Measurements from ENCODE around the gene ARMC9. TPM values are rescaled to one million over a fixed set of nuclear protein-coding genes. Genes with fewer than 3 reads are reported as not detected.

Gene ARMC9
- total RNA-seq, 1 experiment from 2014 or later, result 16.4 TPM

GRCh38 chr2:231204146-231204545, 5.7 kb downstream of the ARMC9 start:
- CTCF ChIA-PET, result no interaction called here
- H4K20me1 ChIP-seq (ENCODE audit: insufficient read depth), result no peaks in the 10 kb centered on the region; the same call in 1 of the 2 replicates

GRCh38 chr2:231204581-231204980, 6.2 kb downstream of the ARMC9 start:
- no peaks in the 10 kb centered on the region for H3K9me2 ChIP-seq (ENCODE audit: insufficient read depth)
- H3K27ac ChIP-seq (ENCODE audit: low read depth, low read length), result no peak overlapping the region
- H3K9ac ChIP-seq (ENCODE audit: low read length), result no peak overlapping the region
- no peak overlapping the region for H2AFZ ChIP-seq (ENCODE audit: low read depth, low read length, poor library complexity, severe bottlenecking)
- no TSS peak for BruUV-seq (replicated peaks)
- ChIA-PET POLR2A (no interaction called here), CTCF (no interaction called here), RAD21 (ENCODE audit: low non-redundant PET in 1 of 2, low total read pairs in 2 of 2, uncharacterized antibody in 2 of 2, unreplicated experiment in 2 of 2) (no interaction called here)
- H4K20me1 ChIP-seq (ENCODE audit: insufficient read depth), result no peaks in the 10 kb centered on the region; the same call in 1 of the 2 replicates
- ATAC-seq, result no peak
- H3K79me2 ChIP-seq (ENCODE audit: insufficient read depth, low read length), result no peaks in the 10 kb centered on the region
- no peaks in the 10 kb centered on the region for H3K36me3 ChIP-seq (ENCODE audit: control insufficient read depth in 1 of 2, insufficient read depth in 2 of 2, low read length in 2 of 2)
- DNase-seq (ENCODE audit: low read depth, low spot score), result no peak
- no peaks in the 10 kb centered on the region for H3K9me3 ChIP-seq (ENCODE audit: control insufficient read depth in 1 of 2, insufficient read depth in 1 of 2, low read depth in 1 of 2, low read length in 2 of 2)
- TF ChIP-seq JUND (IDR thresholded peaks at IDR 0.05) (no peak), ELF1 (IDR thresholded peaks at IDR 0.05; ENCODE audit: borderline replicate concordance, low read depth) (no peak), ZBTB33 (IDR thresholded peaks at IDR 0.05; ENCODE audit: extremely low read depth, insufficient replicate concordance, low read length) (no peak), POLR2A (IDR thresholded peaks at IDR 0.05; ENCODE audit: borderline replicate concordance, extremely low read depth, insufficient read depth, insufficient read length) (no peak), EZH2 (IDR thresholded peaks at IDR 0.05) (no peak), RAD21 (IDR thresholded peaks at IDR 0.05; ENCODE audit: low read depth) (no peak), EGR1 (IDR thresholded peaks at IDR 0.05; ENCODE audit: low read depth) (no peak), ZNF274 (IDR thresholded peaks at IDR 0.05; ENCODE audit: low read depth, low read length) (no peak), SP1 (IDR thresholded peaks at IDR 0.05; ENCODE audit: low read depth) (no peak), POLR2AphosphoS5 (IDR thresholded peaks at IDR 0.05; ENCODE audit: low read depth, low read length) (no peak), SIN3A (IDR thresholded peaks at IDR 0.05; ENCODE audit: low read depth) (no peak)
- no peak overlapping the region for H3K4me2 ChIP-seq (ENCODE audit: low read length)
- intact Hi-C loops (cut with micrococcal nuclease), result no loop called here
- no peak overlapping the region for H3K4me3 ChIP-seq (replicated peaks in 1 of 2; ENCODE audit: low read depth in 1 of 2, low read length in 2 of 2)
- peaks cover 0 to 6% of the 10 kb centered on the region in 2 experiments; a peak in 1 of 4 replicates for H3K4me1 ChIP-seq (ENCODE audit: control insufficient read depth in 1 of 2, insufficient read depth in 2 of 2, low read length in 2 of 2)
- H3K27me3 ChIP-seq (ENCODE audit: insufficient read depth, low read length), result no peaks in the 10 kb centered on the region

More at GRCh38 chr2:231204146-231204545, 5.7 kb downstream of the ARMC9 start:
- ATAC-seq (no peak), DNase-seq (ENCODE audit: low read depth, low spot score) (no peak)
- Histone ChIP-seq H3K9me3 (ENCODE audit: control insufficient read depth in 1 of 2, insufficient read depth in 1 of 2, low read depth in 1 of 2, low read length in 2 of 2) (no peaks in the 10 kb centered on the region), H3K9me2 (ENCODE audit: insufficient read depth) (no peaks in the 10 kb centered on the region), H3K4me2 (ENCODE audit: low read length) (no peak overlapping the region), H3K4me3 (replicated peaks in 1 of 2; ENCODE audit: low read depth in 1 of 2, low read length in 2 of 2) (no peak overlapping the region), H3K4me1 (ENCODE audit: control insufficient read depth in 1 of 2, insufficient read depth in 2 of 2, low read length in 2 of 2) (peaks cover 0 to 9% of the 10 kb centered on the region in 2 experiments; a peak in 1 of 4 replicates), H3K36me3 (ENCODE audit: control insufficient read depth in 1 of 2, insufficient read depth in 2 of 2, low read length in 2 of 2) (no peaks in the 10 kb centered on the region), H3K27me3 (ENCODE audit: insufficient read depth, low read length) (no peaks in the 10 kb centered on the region), H3K79me2 (ENCODE audit: insufficient read depth, low read length) (no peaks in the 10 kb centered on the region), H3K27ac (ENCODE audit: low read depth, low read length) (no peak overlapping the region), H3K9ac (ENCODE audit: low read length) (no peak overlapping the region), H2AFZ (ENCODE audit: low read depth, low read length, poor library complexity, severe bottlenecking) (no peak overlapping the region)
- RAD21 ChIA-PET (ENCODE audit: low non-redundant PET in 1 of 2, low total read pairs in 2 of 2, uncharacterized antibody in 2 of 2, unreplicated experiment in 2 of 2), result no interaction called here
- intact Hi-C loops (cut with micrococcal nuclease), result no loop called here
- BruUV-seq (replicated peaks), result no TSS peak
- TF ChIP-seq ZFX (IDR thresholded peaks at IDR 0.05), result no peak
- no peak for TF ChIP-seq JUND (IDR thresholded peaks at IDR 0.05)
- no peak for TF ChIP-seq CBX3 (IDR thresholded peaks at IDR 0.05; ENCODE audit: low read depth)
- TF ChIP-seq EZH2 (IDR thresholded peaks at IDR 0.05), result no peak
- TF ChIP-seq YY1 (IDR thresholded peaks at IDR 0.05; ENCODE audit: extremely low read depth, insufficient replicate concordance, low read depth, low read length), result no peak
- no peak for TF ChIP-seq RAD21 (IDR thresholded peaks at IDR 0.05; ENCODE audit: low read depth)
- TF ChIP-seq ELF1 (IDR thresholded peaks at IDR 0.05; ENCODE audit: borderline replicate concordance, low read depth), result no peak
- POLR2A ChIA-PET, result no interaction called here
